Activated CD8-positive, alpha-beta memory T cell treated with anti-CD3 and anti-CD28 coated beads, Interleukin-2, amount 10 ng/mL, durations not matched to agents 7 days and 5 days (primary cell): ENCODE measurements around the gene FGF7. TPM values are rescaled to one million over a fixed set of nuclear protein-coding genes. Genes with fewer than 3 reads are reported as not detected.
"Not testable (repeated sequence)": the region's sequence is repeated elsewhere in the genome, so short reads cannot be mapped to it uniquely, and the experiment has no call there.

Source experiments
- ATAC-seq: fragments of 150-1000 bp; cut with Tn5 transposase; one replicate; pipeline ENCODE4 v1.10.0; 2021; ENCODE audit warnings: moderate library complexity
- CTCF ChIA-PET: fragments of 350-600 bp; sonication (Branson Sonifier 250); formaldehyde crosslinking; loops from one replicate; lab custom pipeline; 2021; ENCODE audit warnings: antibody characterized with exemption; lab: Charles Lee
- DNase-seq: peaks from one replicate; pipeline ENCODE4 v3.0.0-alpha.2; 2020
- H3K27ac Mint-ChIP-seq: one replicate; pipeline ENCODE4 v1.8.0; 2021; ENCODE audit warnings: mild to moderate bottlenecking, mixed read lengths
- H3K27me3 Mint-ChIP-seq: one replicate; pipeline ENCODE4 v1.8.0; 2021; ENCODE audit warnings: mixed read lengths
- H3K36me3 Mint-ChIP-seq: one replicate; pipeline ENCODE4 v1.8.0; 2021; ENCODE audit warnings: mild to moderate bottlenecking, mixed read lengths
- H3K4me1 Mint-ChIP-seq: one replicate; pipeline ENCODE4 v1.8.0; 2021; ENCODE audit warnings: mixed read lengths
- H3K4me3 Mint-ChIP-seq: one replicate; pipeline ENCODE4 v1.8.0; 2021; ENCODE audit warnings: mild to moderate bottlenecking, moderate library complexity, mixed read lengths
- H3K9me3 Mint-ChIP-seq: one replicate; pipeline ENCODE4 v1.8.0; 2022; ENCODE audit warnings: low read depth, mixed read lengths
- total RNA-seq, 2 experiments: library from RNA; stranded (reverse); gene quantifications; one replicate each; pipeline ENCODE4 v1.2.3, GENCODE V29; 2021

The FGF7 gene
- not detected for total RNA-seq

GRCh38 chr15:49423021-49423420, at the start of gene FGF7:
FGF7 (plus strand) TSS chr15:49423242; CDS start chr15:49424298, 1,056 bp downstream.
- Mint-ChIP-seq H3K27ac (no peak within 1 kb of the TSS), H3K4me3 (peak within 1 kb of the TSS; percentile 29), H3K9me3 (no peaks in the 10 kb centered on the region), H3K27me3 (peaks cover 14% of the 10 kb centered on the region), H3K36me3 (peaks cover 1% of the 10 kb centered on the region), H3K4me1 (peaks cover 4% of the 10 kb centered on the region)
- DNase-seq, result no peak
- no peak for ATAC-seq
- CTCF ChIA-PET, result interaction anchor here (1.0 to 5.1 kb wide), 12 partner anchors 9 to 722 kb away, joined by 3 to 53 read pairs (median 3); partner anchors contain the start of gene SECISBP2L

GRCh38 chr15:49379996-49380395, 43.0 kb upstream of the FGF7 start:
- Mint-ChIP-seq H3K27me3 (peaks cover 5% of the 10 kb centered on the region), H3K4me1 (no peaks in the 10 kb centered on the region), H3K27ac (no peak overlapping the region), H3K36me3 (no peaks in the 10 kb centered on the region), H3K9me3 (no peaks in the 10 kb centered on the region), H3K4me3 (no peak overlapping the region)
- ATAC-seq (no peak), DNase-seq (no peak)
- CTCF ChIA-PET, result interaction anchor here (0.6 kb wide), 1 partner anchor 14 kb away, joined by 3 read pairs; no protein-coding TSS in a partner anchor

- Mint-ChIP-seq H3K36me3 (no peaks in the 10 kb centered on the region), H3K4me3 (no peak overlapping the region), H3K9me3 (no peaks in the 10 kb centered on the region), H3K27ac (no peak overlapping the region), H3K4me1 (no peaks in the 10 kb centered on the region), H3K27me3 (peaks cover 9% of the 10 kb centered on the region)
- ATAC-seq (no peak), DNase-seq (no peak)
- CTCF ChIA-PET, result no interaction called here
Observed at GRCh38 chr15:49380912-49381311, 42.1 kb upstream of the FGF7 start.

GRCh38 chr15:49382394-49382793, 40.6 kb upstream of the FGF7 start:
- CTCF ChIA-PET, result no interaction called here
- Mint-ChIP-seq H3K27ac (no peak overlapping the region), H3K27me3 (peaks cover 16% of the 10 kb centered on the region), H3K36me3 (no peaks in the 10 kb centered on the region), H3K4me3 (no peak overlapping the region), H3K4me1 (no peaks in the 10 kb centered on the region), H3K9me3 (no peaks in the 10 kb centered on the region)
- ATAC-seq (no peak), DNase-seq (no peak)

- Mint-ChIP-seq H3K27me3 (peaks cover 24% of the 10 kb centered on the region), H3K9me3 (no peaks in the 10 kb centered on the region), H3K4me1 (no peaks in the 10 kb centered on the region), H3K36me3 (no peaks in the 10 kb centered on the region), H3K4me3 (no peak overlapping the region), H3K27ac (no peak overlapping the region)
- DNase-seq (no peak), ATAC-seq (no peak)
- CTCF ChIA-PET, result no interaction called here
Observed at GRCh38 chr15:49383266-49383665, 39.8 kb upstream of the FGF7 start.

- H3K9me3 Mint-ChIP-seq, result no peaks in the 10 kb centered on the region
- DNase-seq (no peak), ATAC-seq (no peak)
- no peaks in the 10 kb centered on the region for H3K4me1 Mint-ChIP-seq
- peaks cover 38% of the 10 kb centered on the region for H3K27me3 Mint-ChIP-seq
- H3K36me3 Mint-ChIP-seq, result no peaks in the 10 kb centered on the region
- no peak overlapping the region for H3K27ac Mint-ChIP-seq
- no peak overlapping the region for H3K4me3 Mint-ChIP-seq
- CTCF ChIA-PET, result no interaction called here
Observed at GRCh38 chr15:49387471-49387870, 35.6 kb upstream of the FGF7 start.

GRCh38 chr15:49402515-49403296, 20.3 kb upstream of the FGF7 start:
- not testable (repeated sequence) for H3K27ac Mint-ChIP-seq, H3K4me1 Mint-ChIP-seq, ATAC-seq, DNase-seq, H3K36me3 Mint-ChIP-seq, H3K4me3 Mint-ChIP-seq, H3K9me3 Mint-ChIP-seq
- CTCF ChIA-PET, result interaction anchor here (1.0 kb wide), 1 partner anchor 12 kb away, joined by 3 read pairs; no protein-coding TSS in a partner anchor
- H3K27me3 Mint-ChIP-seq, result peaks cover 19% of the 10 kb centered on the region

GRCh38 chr15:49406352-49407118, 16.5 kb upstream of the FGF7 start:
- ATAC-seq, result no peak
- H3K4me3 Mint-ChIP-seq, result no peak overlapping the region
- H3K9me3 Mint-ChIP-seq, result no peaks in the 10 kb centered on the region
- CTCF ChIA-PET, result no interaction called here
- no peak for DNase-seq
- peaks cover 31% of the 10 kb centered on the region for H3K27me3 Mint-ChIP-seq
- H3K4me1 Mint-ChIP-seq, result no peaks in the 10 kb centered on the region
- H3K27ac Mint-ChIP-seq, result no peak overlapping the region
- H3K36me3 Mint-ChIP-seq, result no peaks in the 10 kb centered on the region

- Mint-ChIP-seq H3K36me3 (no peaks in the 10 kb centered on the region), H3K27me3 (peaks cover 30% of the 10 kb centered on the region), H3K27ac (no peak overlapping the region), H3K4me1 (no peaks in the 10 kb centered on the region), H3K9me3 (no peaks in the 10 kb centered on the region), H3K4me3 (no peak overlapping the region)
- DNase-seq (no peak), ATAC-seq (no peak)
- CTCF ChIA-PET, result interaction anchor here (0.6 kb wide), 1 partner anchor 735 kb away, joined by 3 read pairs; no protein-coding TSS in a partner anchor
Observed at GRCh38 chr15:49410641-49411040, 12.4 kb upstream of the FGF7 start.

- ATAC-seq (no peak), DNase-seq (no peak)
- Mint-ChIP-seq H3K4me3 (no peak overlapping the region), H3K27me3 (peaks cover 39% of the 10 kb centered on the region), H3K9me3 (no peaks in the 10 kb centered on the region), H3K27ac (no peak overlapping the region), H3K36me3 (no peaks in the 10 kb centered on the region), H3K4me1 (no peaks in the 10 kb centered on the region)
- CTCF ChIA-PET, result no interaction called here
Observed at GRCh38 chr15:49412797-49413196, 10.2 kb upstream of the FGF7 start.

- H3K4me1 Mint-ChIP-seq, result no peaks in the 10 kb centered on the region
- no peaks in the 10 kb centered on the region for H3K9me3 Mint-ChIP-seq
- DNase-seq, result no peak
- H3K27ac Mint-ChIP-seq, result no peak overlapping the region
- H3K27me3 Mint-ChIP-seq, result peaks cover 33% of the 10 kb centered on the region
- ATAC-seq, result no peak
- CTCF ChIA-PET, result interaction anchor here (1.1 kb wide), 1 partner anchor 13 kb away, joined by 3 read pairs; no protein-coding TSS in a partner anchor
- no peaks in the 10 kb centered on the region for H3K36me3 Mint-ChIP-seq
- no peak overlapping the region for H3K4me3 Mint-ChIP-seq
Observed at GRCh38 chr15:49415149-49415548, 7.9 kb upstream of the FGF7 start.

- no peak for ATAC-seq
- CTCF ChIA-PET, result interaction anchor here (1.1 kb wide), 1 partner anchor 13 kb away, joined by 3 read pairs; no protein-coding TSS in a partner anchor
- DNase-seq, result no peak
- no peaks in the 10 kb centered on the region for H3K36me3 Mint-ChIP-seq
- H3K9me3 Mint-ChIP-seq, result no peaks in the 10 kb centered on the region
- no peaks in the 10 kb centered on the region for H3K4me1 Mint-ChIP-seq
- no peak overlapping the region for H3K27ac Mint-ChIP-seq
- peaks cover 31% of the 10 kb centered on the region for H3K27me3 Mint-ChIP-seq
- H3K4me3 Mint-ChIP-seq, result no peak overlapping the region
Observed at GRCh38 chr15:49415638-49416037, 7.4 kb upstream of the FGF7 start.

- CTCF ChIA-PET, result interaction anchor here (2.0 kb wide), 1 partner anchor 183 kb away, joined by 5 read pairs; no protein-coding TSS in a partner anchor
- H3K27me3 Mint-ChIP-seq, result peaks cover 25% of the 10 kb centered on the region
- H3K9me3 Mint-ChIP-seq, result no peaks in the 10 kb centered on the region
- ATAC-seq (no peak), DNase-seq (no peak)
- H3K4me1 Mint-ChIP-seq, result peaks cover 4% of the 10 kb centered on the region
- H3K27ac Mint-ChIP-seq, result no peak overlapping the region
- no peak overlapping the region for H3K4me3 Mint-ChIP-seq
- H3K36me3 Mint-ChIP-seq, result peaks cover 1% of the 10 kb centered on the region
Observed at GRCh38 chr15:49418811-49419210, 4.2 kb upstream of the FGF7 start.
